Liver (tissue), 9 donors: Measurements from ENCODE around the gene NDUFA13. TPM values are rescaled to one million over a fixed set of nuclear protein-coding genes. Genes with fewer than 3 reads are reported as not detected.
A peak's percentile ranks its signal among the peaks of the same experiment; 100 is the strongest.

ENCODE experiments used
- DNase-seq: peaks from one replicate; pipeline ENCODE4 v3.0.0-alpha.2; 2017; ENCODE audit warnings: low spot score
- H3K27ac ChIP-seq, 2 donors: one replicate each; pipeline ENCODE4 v1.7.0; 2013; ENCODE audit warnings: inconsistent platforms in 2 of 2, low read length in 2 of 2, control low read depth in 1 of 2, low read depth in 1 of 2, mild to moderate bottlenecking in 1 of 2
- H3K27me3 ChIP-seq, 4 donors: one replicate each; pipeline versions ENCODE4 v1.6.1 to v1.7.0; 2013; ENCODE audit warnings: low read length in 3 of 4, inconsistent platforms in 1 of 4, mild to moderate bottlenecking in 1 of 4, moderate library complexity in 1 of 4; ENCODE audit not compliant: control insufficient read depth in 4 of 4, insufficient read depth in 4 of 4
- H3K36me3 ChIP-seq, 4 donors: one replicate each; pipeline versions ENCODE4 v1.6.1 to v1.7.0; 2013; ENCODE audit warnings: low read length in 3 of 4, mild to moderate bottlenecking in 3 of 4, low read depth in 1 of 4, moderate library complexity in 1 of 4; ENCODE audit not compliant: control insufficient read depth in 4 of 4, insufficient read depth in 3 of 4
- H3K4me1 ChIP-seq, 4 donors: one replicate each; pipeline versions ENCODE4 v1.6.1 to v1.7.0; 2013; ENCODE audit warnings: low read length in 3 of 4, mild to moderate bottlenecking in 3 of 4, moderate library complexity in 1 of 4; ENCODE audit not compliant: control insufficient read depth in 4 of 4, insufficient read depth in 4 of 4
- H3K4me3 ChIP-seq, 3 donors: one replicate each; pipeline versions ENCODE4 v1.6.1 to v1.7.0; 2013; ENCODE audit warnings: low read length in 3 of 3, control low read depth in 1 of 3, low read depth in 1 of 3, mild to moderate bottlenecking in 1 of 3
- H3K9ac ChIP-seq, 2 donors: one replicate each; pipeline ENCODE4 v1.7.0; 2013; ENCODE audit warnings: low read length in 2 of 2, mild to moderate bottlenecking in 2 of 2, moderate library complexity in 2 of 2, control low read depth in 1 of 2, low read depth in 1 of 2
- H3K9me3 ChIP-seq, 4 donors: one replicate each; pipeline versions ENCODE4 v1.6.1 to v1.7.0; 2013; ENCODE audit warnings: low read length in 3 of 4; ENCODE audit not compliant: control insufficient read depth in 4 of 4
- ATF3 ChIP-seq: IDR thresholded peaks from 2 replicates; pipeline ENCODE4 v1.6.1; 2016; ENCODE audit warnings: antibody characterized with exemption
- CTCF ChIP-seq: fragments of 150-350 bp; IDR thresholded peaks from 2 replicates; pipeline ENCODE4 v1.5.1; 2017; ENCODE audit warnings: improper control_type of control experiment, low read depth, low read length; ENCODE audit not compliant: missing input control
- EGR1 ChIP-seq, 2 donors: IDR thresholded peaks; 2 replicates each; pipeline ENCODE4 v1.6.1; 2016 to 2018; ENCODE audit warnings: antibody characterized with exemption in 2 of 2, low read depth in 2 of 2
- FOXA1 ChIP-seq: IDR thresholded peaks from 2 replicates; pipeline ENCODE4 v1.6.1; 2016; ENCODE audit warnings: antibody characterized with exemption
- FOXA2 ChIP-seq: IDR thresholded peaks from 2 replicates; pipeline ENCODE4 v1.6.1; 2016; ENCODE audit warnings: antibody characterized with exemption
- GABPA ChIP-seq, 2 donors: IDR thresholded peaks in 1 of 2; conservative IDR thresholded peaks in 1 of 2; 2 replicates each; pipeline ENCODE4 v1.6.1; 2016; ENCODE audit warnings: antibody characterized with exemption in 2 of 2, mild to moderate bottlenecking in 1 of 2, moderate library complexity in 1 of 2
- HNF4A ChIP-seq, 2 donors: conservative IDR thresholded peaks; 2 replicates each; pipeline ENCODE4 v1.6.1; 2016; ENCODE audit warnings: antibody characterized with exemption in 2 of 2, mild to moderate bottlenecking in 2 of 2
- HNF4G ChIP-seq: IDR thresholded peaks from 2 replicates; pipeline ENCODE4 v1.6.1; 2016; ENCODE audit warnings: antibody characterized with exemption
- JUND ChIP-seq, 2 donors: IDR thresholded peaks; 2 replicates each; pipeline ENCODE4 v1.6.1; 2016; ENCODE audit warnings: antibody characterized with exemption in 2 of 2
- NR2F2 ChIP-seq: IDR thresholded peaks from 2 replicates; pipeline ENCODE4 v1.6.1; 2016; ENCODE audit warnings: antibody characterized with exemption
- RAD21 ChIP-seq, 2 donors: IDR thresholded peaks; 2 replicates each; pipeline ENCODE4 v1.6.1; 2016; ENCODE audit warnings: antibody characterized with exemption in 2 of 2, mild to moderate bottlenecking in 2 of 2
- RXRA ChIP-seq, 2 donors: IDR thresholded peaks; 2 replicates each; pipeline ENCODE4 v1.6.1; 2017 to 2018; ENCODE audit warnings: antibody characterized with exemption in 2 of 2, mild to moderate bottlenecking in 1 of 2
- SP1 ChIP-seq: IDR thresholded peaks from 2 replicates; pipeline ENCODE4 v1.6.1; 2018; ENCODE audit warnings: antibody characterized with exemption, mild to moderate bottlenecking
- TAF1 ChIP-seq: conservative IDR thresholded peaks from 2 replicates; pipeline ENCODE4 v1.6.1; 2016; ENCODE audit warnings: antibody characterized with exemption, mild to moderate bottlenecking
- YY1 ChIP-seq: IDR thresholded peaks from 2 replicates; pipeline ENCODE4 v1.6.1; 2016; ENCODE audit warnings: antibody characterized with exemption, mild to moderate bottlenecking
- ZBTB33 ChIP-seq: IDR thresholded peaks from 2 replicates; pipeline ENCODE4 v1.6.1; 2016; ENCODE audit warnings: antibody characterized with exemption
- WGBS: extraction: QIAGEN DNeasy Blood & Tissue Kit; methylation state at CpG from one replicate; pipeline ENCODE4 v1.1.7; 2013; 5-methylcytosine and 5-hydroxymethylcytosine counted together
- polyA plus RNA-seq, 2 donors: library from polyadenylated mRNA; stranded (reverse) in 1 of 2; unstranded in 1 of 2; fragments of 200-250 nt in 1 of 2; fragments of >200 nt in 1 of 2; fragmentation: Nextera tagmentation in 1 of 2; extraction: Ambion mirVana in 1 of 2; gene quantifications; one replicate each; pipeline versions ENCODE4 v1.2.1 to v1.2.3, GENCODE V29; 2013 to 2015
- total RNA-seq, 2 donors: library from RNA; depleted of rRNA; stranded (reverse); fragments of >200 nt; gene quantifications; one replicate each; pipeline ENCODE4 v1.2.3, GENCODE V29; 2014
- TF ChIP-seq, protein P1 (sequence below): IDR thresholded peaks from 2 replicates; pipeline ENCODE4 v1.6.1; 2016; ENCODE audit warnings: antibody characterized with exemption
- TF ChIP-seq, protein P2 (sequence below): IDR thresholded peaks from 2 replicates; pipeline ENCODE4 v1.6.1; 2016; ENCODE audit warnings: antibody characterized with exemption, mild to moderate bottlenecking
- donor health status: healthy.
- donor health status: healthy.
- donor health status: healthy.
- donor health status: healthy.
- donor health status: healthy.

Gene NDUFA13
- total and polyA plus RNA-seq, 4 donors, result 45.3 to 239 (median 130) TPM

DNA sequence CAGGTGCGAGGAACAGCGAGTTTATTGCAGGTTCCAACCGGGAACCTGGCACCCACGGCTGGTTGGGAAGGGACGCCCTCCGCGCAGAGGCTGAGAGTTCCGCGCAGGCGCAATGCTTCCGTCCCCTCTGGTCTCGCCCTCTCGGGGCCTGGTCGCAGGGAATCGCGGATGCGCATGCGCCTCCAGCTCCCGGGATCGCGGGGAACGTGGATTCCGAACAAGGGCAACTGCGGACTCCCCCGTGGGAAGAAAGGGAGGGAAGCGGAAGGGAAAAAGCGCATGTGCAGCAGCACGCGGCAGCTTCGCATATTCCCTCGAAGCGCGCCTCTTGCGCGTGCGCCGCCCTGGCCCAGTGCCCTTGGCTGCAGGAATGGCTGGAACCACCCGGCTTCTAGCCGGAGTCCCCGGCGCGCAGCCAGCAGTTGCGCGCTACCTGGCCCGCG is 1.8 kb upstream of the NDUFA13 start:
- Histone ChIP-seq H3K36me3 (no peaks in the 10 kb centered on the region), H3K4me1 (peaks cover 6 to 17% (median 11%) of the 10 kb centered on the region in 4 donors), H3K4me3 (peak overlapping the region in 1 of 3 donors; percentile 8), H3K9ac (no peak overlapping the region), H3K27ac (no peak overlapping the region), H3K9me3 (no peaks in the 10 kb centered on the region), H3K27me3 (no peaks in the 10 kb centered on the region)
- WGBS, result 48% methylated on average over 46 of the region's 46 CpGs
- TF ChIP-seq RXRA (IDR thresholded peaks at IDR 0.05) (no peak), EGR1 (IDR thresholded peaks at IDR 0.05; ENCODE audit: low read depth in 2 of 2) (no peak), CTCF (no peak), HNF4G (no peak), ZBTB33 (no peak), SP1 (no peak)
- TF ChIP-seq, protein P1, sequence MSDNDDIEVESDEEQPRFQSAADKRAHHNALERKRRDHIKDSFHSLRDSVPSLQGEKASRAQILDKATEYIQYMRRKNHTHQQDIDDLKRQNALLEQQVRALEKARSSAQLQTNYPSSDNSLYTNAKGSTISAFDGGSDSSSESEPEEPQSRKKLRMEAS, result peak; percentile 97
- DNase-seq, result peak; percentile 65

DNA sequence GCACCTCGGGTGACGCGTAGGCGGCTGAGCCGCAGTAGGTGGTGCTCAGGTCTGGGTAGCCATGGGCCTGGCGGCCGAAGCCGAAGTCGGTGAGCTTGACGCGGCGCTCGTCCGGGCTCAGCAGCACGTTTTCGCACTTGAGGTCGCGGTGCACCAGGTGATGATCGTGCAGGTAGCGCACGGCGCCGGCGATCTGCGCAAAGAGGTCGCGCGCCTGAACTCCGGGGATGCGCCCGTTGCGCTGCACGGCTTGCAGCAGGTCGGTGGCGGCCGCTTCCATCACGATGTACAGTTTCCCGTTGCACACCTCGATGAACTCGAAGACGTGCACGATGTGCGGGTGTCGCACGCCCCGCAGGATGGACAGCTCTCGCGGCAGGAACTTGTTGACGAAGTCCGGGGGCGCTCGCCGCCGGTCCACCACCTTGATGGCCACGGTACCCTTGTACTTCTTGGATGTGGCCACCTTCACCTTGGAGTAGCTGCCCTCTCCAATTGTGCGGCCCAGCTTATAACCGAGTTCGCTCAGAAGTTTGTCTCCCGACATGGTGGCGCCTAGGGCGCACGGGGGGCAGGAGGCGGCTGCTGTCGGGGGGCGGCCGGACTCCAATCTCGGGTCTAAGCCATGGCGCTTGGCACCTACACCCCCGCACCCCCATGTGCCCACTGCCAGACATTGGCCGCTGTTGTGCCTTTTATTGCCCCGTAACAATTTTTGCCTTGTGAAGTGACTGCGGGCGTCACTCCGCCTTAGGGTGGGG is 964 bp upstream of the NDUFA13 start, which contains the start of gene TSSK6:
TSS of gene TSSK6 (minus strand) at position 668 of the 761 bp plus-strand sequence. CDS start at position 547, 121 bp downstream.
- DNase-seq, result no peak
- no peaks in the 10 kb centered on the region for H3K27me3 ChIP-seq
- H3K9me3 ChIP-seq, result no peaks in the 10 kb centered on the region
- peaks cover 6 to 17% (median 11%) of the 10 kb centered on the region in 4 donors for H3K4me1 ChIP-seq
- H3K27ac ChIP-seq, result peak within 1 kb of the TSS; percentile 81 to 84
- no peaks in the 10 kb centered on the region for H3K36me3 ChIP-seq
- peak within 1 kb of the TSS; percentile 56 to 98 (median 92) for H3K4me3 ChIP-seq
- H3K9ac ChIP-seq, result peak within 1 kb of the TSS; percentile 78 to 91
- TF ChIP-seq, protein P1, result no peak
- TF ChIP-seq JUND (IDR thresholded peaks at IDR 0.05) (no peak), ZBTB33 (no peak), HNF4A (conservative IDR thresholded peaks at IDR 0.05) (no peak), YY1 (no peak), RXRA (IDR thresholded peaks at IDR 0.05) (no peak), FOXA2 (no peak), TAF1 (no peak), ATF3 (no peak), SP1 (no peak), CTCF (no peak), HNF4G (no peak), NR2F2 (no peak), RAD21 (IDR thresholded peaks at IDR 0.05) (no peak), GABPA (IDR thresholded peaks at IDR 0.05 in 1 of 2, conservative IDR thresholded peaks at IDR 0.05 in 1 of 2) (no peak), FOXA1 (no peak), EGR1 (IDR thresholded peaks at IDR 0.05; ENCODE audit: low read depth in 2 of 2) (no peak)
- TF ChIP-seq, protein P2, sequence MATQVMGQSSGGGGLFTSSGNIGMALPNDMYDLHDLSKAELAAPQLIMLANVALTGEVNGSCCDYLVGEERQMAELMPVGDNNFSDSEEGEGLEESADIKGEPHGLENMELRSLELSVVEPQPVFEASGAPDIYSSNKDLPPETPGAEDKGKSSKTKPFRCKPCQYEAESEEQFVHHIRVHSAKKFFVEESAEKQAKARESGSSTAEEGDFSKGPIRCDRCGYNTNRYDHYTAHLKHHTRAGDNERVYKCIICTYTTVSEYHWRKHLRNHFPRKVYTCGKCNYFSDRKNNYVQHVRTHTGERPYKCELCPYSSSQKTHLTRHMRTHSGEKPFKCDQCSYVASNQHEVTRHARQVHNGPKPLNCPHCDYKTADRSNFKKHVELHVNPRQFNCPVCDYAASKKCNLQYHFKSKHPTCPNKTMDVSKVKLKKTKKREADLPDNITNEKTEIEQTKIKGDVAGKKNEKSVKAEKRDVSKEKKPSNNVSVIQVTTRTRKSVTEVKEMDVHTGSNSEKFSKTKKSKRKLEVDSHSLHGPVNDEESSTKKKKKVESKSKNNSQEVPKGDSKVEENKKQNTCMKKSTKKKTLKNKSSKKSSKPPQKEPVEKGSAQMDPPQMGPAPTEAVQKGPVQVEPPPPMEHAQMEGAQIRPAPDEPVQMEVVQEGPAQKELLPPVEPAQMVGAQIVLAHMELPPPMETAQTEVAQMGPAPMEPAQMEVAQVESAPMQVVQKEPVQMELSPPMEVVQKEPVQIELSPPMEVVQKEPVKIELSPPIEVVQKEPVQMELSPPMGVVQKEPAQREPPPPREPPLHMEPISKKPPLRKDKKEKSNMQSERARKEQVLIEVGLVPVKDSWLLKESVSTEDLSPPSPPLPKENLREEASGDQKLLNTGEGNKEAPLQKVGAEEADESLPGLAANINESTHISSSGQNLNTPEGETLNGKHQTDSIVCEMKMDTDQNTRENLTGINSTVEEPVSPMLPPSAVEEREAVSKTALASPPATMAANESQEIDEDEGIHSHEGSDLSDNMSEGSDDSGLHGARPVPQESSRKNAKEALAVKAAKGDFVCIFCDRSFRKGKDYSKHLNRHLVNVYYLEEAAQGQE, result no peak
- 82% methylated on average over 74 of the region's 74 CpGs for WGBS
